ENCODE measurements around the gene AGPAT4. TPM values are rescaled to one million over a fixed set of nuclear protein-coding genes. Genes with fewer than 3 reads are reported as not detected.

The AGPAT4 gene
- total RNA-seq, 6 experiments from 2014 or later = 0.42 to 1.7 (median 0.78) TPM

GRCh38 chr6:161150136-161150535 is 123.7 kb downstream of the AGPAT4 start:
- no peaks in the 10 kb centered on the region for H3K4me1 ChIP-seq
- intact Hi-C loops (cut with DNase I) = loop anchor here in 1 of 2 donors (10.0 kb wide), 1 partner anchor 225 kb away; no protein-coding TSS in a partner anchor
- TF ChIP-seq POLR2A (IDR thresholded peaks at IDR 0.05) = no peak
- no peak for TF ChIP-seq CTCF (IDR thresholded peaks at IDR 0.05)
- whole genome bisulfite sequencing (ENCODE audit: insufficient coverage, low coverage, low lambda C conversion rate, missing lambda C conversion rate) = 84% methylated on average over 5 of the region's 5 CpGs
- no peaks in the 10 kb centered on the region for H3K27me3 ChIP-seq
- peak in 1 of 3 donors; percentile 13 for DNase-seq
- no peaks in the 10 kb centered on the region for H3K9me3 ChIP-seq
- no peak overlapping the region for H3K4me3 ChIP-seq
- H3K36me3 ChIP-seq = no peaks in the 10 kb centered on the region
- ATAC-seq = no peak
- no peak overlapping the region for H3K27ac ChIP-seq

DNA sequence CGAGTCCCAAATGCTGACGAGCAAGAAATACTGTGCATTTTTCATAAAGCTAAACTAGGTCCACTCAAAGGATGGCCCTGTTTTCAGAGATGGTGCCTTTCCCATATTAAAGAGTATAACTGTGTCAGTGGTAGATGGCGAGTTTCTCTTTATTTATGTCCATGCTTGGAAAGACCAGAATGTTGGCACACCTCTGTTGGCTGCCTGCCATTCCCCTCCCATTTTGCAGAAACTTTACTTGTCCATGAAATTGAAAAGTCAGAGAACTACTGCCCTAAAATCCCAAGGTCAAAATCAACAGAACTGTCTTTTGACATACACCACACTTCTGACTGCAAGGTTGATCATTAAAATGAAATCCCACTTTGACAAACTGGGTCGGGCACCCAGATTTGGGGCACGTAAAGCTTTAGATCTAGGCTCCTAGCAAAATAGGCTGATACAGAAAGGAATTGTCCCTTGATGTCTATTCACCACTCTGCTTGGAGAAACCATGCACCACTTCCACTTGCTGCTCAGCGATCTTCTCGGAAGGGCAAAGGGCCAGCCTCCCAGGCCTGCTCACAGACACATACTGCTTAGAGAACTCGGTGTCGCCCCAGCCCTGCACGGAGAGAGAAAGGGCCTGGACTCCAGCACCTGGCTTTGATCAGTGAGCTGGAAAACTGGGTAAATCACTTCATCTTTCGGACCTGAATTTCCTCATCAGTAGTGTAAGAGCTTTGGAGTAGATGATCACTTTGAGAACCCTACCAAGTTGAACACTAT is 130.0 kb downstream of the AGPAT4 start:
- H3K36me3 ChIP-seq = no peaks in the 10 kb centered on the region
- no peak for DNase-seq
- peak in 2 of 4 donors; percentile 21 to 35 for ATAC-seq
- H3K9me3 ChIP-seq = no peaks in the 10 kb centered on the region
- H3K4me3 ChIP-seq = no peak overlapping the region
- no peaks in the 10 kb centered on the region for H3K4me1 ChIP-seq
- 67% methylated on average over 5 of the region's 11 CpGs for WGBS (ENCODE audit: insufficient coverage, low coverage, low lambda C conversion rate, missing lambda C conversion rate)
- H3K27me3 ChIP-seq = no peaks in the 10 kb centered on the region
- intact Hi-C loops (cut with DNase I) = no loop called here
- H3K27ac ChIP-seq = no peak overlapping the region
- TF ChIP-seq POLR2A (IDR thresholded peaks at IDR 0.05) = no peak
- no peak for TF ChIP-seq CTCF (IDR thresholded peaks at IDR 0.05)

DNA sequence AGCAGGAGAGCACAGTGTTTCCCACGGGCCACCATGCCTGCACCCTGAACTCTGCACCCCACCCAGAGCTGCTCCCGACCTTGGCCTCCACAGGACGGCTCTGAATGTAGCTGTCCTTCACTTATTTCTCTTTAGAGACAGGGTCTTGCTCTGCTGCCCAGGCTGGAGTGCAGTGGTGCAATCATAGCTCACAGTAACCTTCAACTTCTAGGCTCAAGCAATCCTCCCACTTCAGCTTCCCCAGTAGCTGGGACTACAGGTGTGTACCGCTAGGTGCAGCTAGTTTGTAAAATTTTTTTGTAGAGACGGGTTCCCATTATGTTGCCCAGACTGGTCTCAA is 130.9 kb downstream of the AGPAT4 start:
- H3K4me3 ChIP-seq = no peak overlapping the region
- WGBS (ENCODE audit: insufficient coverage, low coverage, low lambda C conversion rate, missing lambda C conversion rate) = 50% methylated on average over 1 of the region's 5 CpGs
- H3K36me3 ChIP-seq = no peaks in the 10 kb centered on the region
- ATAC-seq = no peak
- no peaks in the 10 kb centered on the region for H3K4me1 ChIP-seq
- H3K27me3 ChIP-seq = no peaks in the 10 kb centered on the region
- no peak for TF ChIP-seq CTCF (IDR thresholded peaks at IDR 0.05)
- TF ChIP-seq POLR2A (IDR thresholded peaks at IDR 0.05) = no peak
- H3K27ac ChIP-seq = no peak overlapping the region
- intact Hi-C loops (cut with DNase I) = no loop called here
- no peaks in the 10 kb centered on the region for H3K9me3 ChIP-seq
- DNase-seq = no peak

DNA sequence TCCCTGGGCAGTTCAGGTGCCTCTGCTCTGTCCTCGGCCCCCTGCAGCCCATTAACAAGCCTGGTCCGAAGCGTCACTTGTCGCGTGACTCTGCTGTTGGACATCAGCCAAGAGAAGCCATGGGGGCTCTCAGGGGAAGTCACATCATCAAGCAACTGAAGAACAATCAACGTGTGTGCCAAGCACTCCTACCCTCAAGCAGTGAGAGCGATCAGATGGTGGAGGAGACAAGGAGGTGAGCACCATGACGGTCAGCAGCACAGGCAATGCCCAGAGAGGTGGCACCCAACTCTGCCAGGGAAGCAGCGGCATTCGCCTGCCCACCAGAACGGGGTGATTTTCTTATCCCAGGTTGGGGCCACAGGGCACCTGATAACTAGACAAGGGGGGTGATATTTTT is 132.7 kb downstream of the AGPAT4 start:
- intact Hi-C loops (cut with DNase I) = no loop called here
- H3K9me3 ChIP-seq = no peaks in the 10 kb centered on the region
- ATAC-seq (no peak), DNase-seq (no peak)
- H3K4me3 ChIP-seq = no peak overlapping the region
- no peak overlapping the region for H3K27ac ChIP-seq
- H3K4me1 ChIP-seq = no peaks in the 10 kb centered on the region
- no peaks in the 10 kb centered on the region for H3K27me3 ChIP-seq
- TF ChIP-seq POLR2A (IDR thresholded peaks at IDR 0.05) = no peak
- no peaks in the 10 kb centered on the region for H3K36me3 ChIP-seq
- 93% methylated on average over 9 of the region's 11 CpGs for WGBS (ENCODE audit: insufficient coverage, low coverage, low lambda C conversion rate, missing lambda C conversion rate)

GRCh38 chr6:161140554-161140875 is 133.3 kb downstream of the AGPAT4 start:
- Histone ChIP-seq H3K4me1 (no peaks in the 10 kb centered on the region), H3K27ac (no peak overlapping the region), H3K4me3 (no peak overlapping the region), H3K36me3 (no peaks in the 10 kb centered on the region), H3K9me3 (no peaks in the 10 kb centered on the region), H3K27me3 (no peaks in the 10 kb centered on the region)
- intact Hi-C loops (cut with DNase I) = no loop called here
- DNase-seq (no peak), ATAC-seq (no peak)
- WGBS (ENCODE audit: insufficient coverage, low coverage, low lambda C conversion rate, missing lambda C conversion rate) = no CpG with 5 or more reads among the region's 10 CpGs
- TF ChIP-seq CTCF (IDR thresholded peaks at IDR 0.05) (no peak), POLR2A (IDR thresholded peaks at IDR 0.05) (no peak)
